HG02759 (cell line): ENCODE results near the gene TIAL1.

ENCODE experiments used
- ATAC-seq: cut with Tn5 transposase; IDR thresholded peaks from one replicate; pipeline ENCODE4 v1.9.1; 2021; ENCODE audit warnings: mild to moderate bottlenecking, moderate library complexity; ENCODE audit not compliant: unreplicated experiment

TIAL1 gene

DNA sequence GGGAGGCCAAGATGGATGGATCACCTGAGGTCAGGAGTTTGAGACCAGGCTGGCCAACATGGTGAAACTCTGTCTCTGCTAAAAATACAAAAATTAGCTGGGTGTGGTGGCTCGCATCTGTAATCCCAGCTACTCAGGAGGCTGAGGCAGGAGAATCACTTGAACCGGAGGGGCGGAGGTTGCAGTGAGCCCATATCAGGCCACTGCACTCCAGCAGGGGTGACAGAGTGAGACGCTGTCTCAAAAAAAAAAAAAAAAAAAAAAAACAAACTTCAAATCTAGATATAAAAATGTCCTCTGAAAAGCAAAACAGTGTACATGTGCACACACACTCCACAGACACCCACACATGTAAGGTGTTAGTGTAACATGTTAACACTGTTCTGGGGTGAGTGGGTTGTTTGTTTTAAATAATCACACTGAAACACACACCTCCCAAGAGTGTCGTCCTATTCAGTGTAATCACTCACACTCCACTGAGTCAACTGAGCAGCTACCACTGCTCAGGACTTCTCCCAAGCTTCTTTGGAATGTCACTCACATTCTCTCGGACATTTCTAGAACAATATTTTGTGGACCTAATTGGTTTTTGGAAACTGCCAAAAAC lies 41.5 kb downstream of the TIAL1 start:
- no peak for ATAC-seq

DNA sequence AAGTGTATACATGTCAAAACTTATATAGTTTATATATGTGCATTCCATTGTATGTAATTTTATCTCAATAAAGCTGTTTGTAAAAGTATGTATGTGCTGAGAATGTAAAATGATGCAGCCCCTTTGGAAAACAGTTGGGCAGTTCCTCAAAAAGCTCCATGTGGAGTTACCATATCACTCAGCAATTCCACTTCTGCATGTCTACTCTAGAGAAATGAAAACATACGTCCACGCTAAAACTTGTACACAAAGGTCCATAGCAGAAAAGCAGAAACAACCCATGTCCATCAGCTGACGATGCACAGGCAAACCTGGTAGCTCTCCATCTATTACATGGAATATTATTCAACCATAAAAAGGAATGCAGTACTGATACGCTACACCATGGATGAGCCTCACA lies 45.9 kb downstream of the TIAL1 start:
- ATAC-seq, result no peak

DNA sequence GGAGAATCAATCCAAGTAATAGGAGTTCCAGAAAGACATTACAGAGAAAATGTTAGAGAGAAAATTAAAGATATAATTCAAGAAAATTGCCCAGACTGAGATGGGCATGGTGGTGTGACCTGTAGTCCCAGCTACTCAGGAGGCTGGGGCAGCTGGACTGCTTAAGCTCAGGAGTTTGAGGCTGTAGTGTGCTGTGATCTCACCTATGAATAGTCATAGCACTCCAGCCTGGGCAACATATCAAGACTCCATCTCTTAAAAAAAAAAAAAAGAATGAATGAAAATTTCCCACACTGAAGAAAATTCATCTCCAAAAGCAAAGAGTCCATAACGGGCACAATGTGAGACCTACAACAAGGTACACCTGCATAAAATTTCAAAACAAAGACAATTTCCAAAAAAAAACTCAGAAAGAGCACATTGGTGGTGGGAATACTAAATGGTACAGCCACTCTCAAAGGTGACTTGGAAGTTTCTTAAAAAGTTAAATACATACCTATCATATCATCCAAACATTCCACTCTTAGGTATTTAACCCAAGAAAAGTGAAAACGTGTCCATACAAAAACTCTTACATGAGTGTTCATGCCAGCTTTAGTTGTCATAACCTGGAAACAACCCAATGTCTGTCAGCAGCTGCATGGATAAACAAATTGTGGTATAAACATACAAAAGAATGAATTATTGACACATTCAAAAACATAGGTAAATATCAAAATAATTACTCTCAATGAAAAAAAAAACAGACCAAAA lies 47.3 kb downstream of the TIAL1 start:
- no peak for ATAC-seq

DNA sequence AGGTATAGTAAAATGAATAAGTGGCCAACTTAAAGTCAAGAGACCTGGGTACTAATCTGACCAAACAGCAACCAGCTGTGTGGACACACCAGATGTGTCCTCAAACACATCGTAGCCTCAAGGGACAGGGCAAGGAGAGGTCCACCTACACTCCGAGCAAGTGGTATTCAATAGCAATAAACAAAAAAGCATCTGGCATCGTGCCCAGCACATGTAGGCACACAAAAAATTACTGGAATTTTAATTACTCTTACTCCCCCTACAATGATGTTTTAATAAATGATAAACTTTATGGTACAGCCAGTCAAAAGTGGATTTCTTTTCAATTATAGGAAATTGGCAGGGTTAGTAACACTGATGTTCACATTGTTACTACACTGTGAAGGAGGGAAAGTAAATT lies 50.8 kb downstream of the TIAL1 start:
- ATAC-seq, result no peak

DNA sequence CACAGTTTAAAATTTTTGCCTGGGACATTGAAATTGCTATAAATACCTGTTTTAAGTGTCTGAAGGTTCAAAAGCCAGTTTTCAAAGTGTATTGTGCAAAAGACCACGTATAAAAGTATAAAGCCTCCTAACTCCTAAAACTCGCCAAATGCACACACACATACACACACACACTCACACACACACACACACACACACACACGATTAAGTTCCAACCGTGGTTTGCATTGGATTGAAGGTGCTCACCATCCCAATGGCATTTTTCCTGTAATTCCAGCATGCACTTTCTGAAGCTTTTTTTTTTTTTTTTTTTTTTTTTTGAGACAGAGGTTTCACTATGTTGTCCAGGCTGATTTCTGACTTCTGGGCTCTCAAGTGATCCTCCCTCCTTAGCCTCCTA lies 51.5 kb downstream of the TIAL1 start:
- no peak for ATAC-seq

DNA sequence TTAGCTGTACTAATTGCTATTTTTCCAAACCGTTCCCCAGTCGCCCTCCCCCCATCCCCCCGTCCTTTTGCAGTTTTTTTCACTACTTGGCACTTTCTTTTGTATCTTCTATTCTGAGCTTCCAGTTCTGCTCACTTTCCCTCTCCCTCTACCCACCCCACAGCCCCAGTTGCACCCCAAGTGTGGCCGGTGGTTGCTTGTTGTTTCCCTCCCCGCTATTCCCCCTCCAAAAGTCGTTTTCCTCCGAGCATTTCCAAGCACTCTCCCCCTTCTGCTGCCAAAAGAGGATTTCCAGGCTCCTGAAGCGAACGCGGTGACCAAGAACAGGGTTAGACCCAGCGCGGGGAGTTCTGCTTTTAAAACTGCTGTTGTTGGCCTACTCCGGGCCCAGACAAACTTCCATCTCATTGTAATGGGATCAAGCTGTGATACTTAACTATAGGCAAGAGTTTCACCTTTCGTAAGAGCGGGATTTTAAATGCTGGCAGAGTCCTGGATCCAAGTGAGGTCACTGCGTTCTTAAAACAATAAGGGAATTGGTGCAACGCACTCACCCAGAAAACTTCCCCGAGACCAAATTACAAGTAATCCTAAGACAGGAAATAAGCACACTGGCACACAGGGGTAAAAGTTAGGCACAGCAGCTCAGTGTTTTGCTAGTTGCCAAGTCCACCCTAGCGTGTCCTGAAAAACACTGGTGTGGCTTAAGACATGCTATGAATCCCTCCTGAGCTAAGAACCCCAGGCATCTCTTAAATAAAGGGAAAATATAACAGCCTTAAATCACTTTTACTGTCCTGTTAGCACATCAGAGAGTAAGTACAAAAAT lies 52.7 kb downstream of the TIAL1 start:
- ATAC-seq, result no peak

DNA sequence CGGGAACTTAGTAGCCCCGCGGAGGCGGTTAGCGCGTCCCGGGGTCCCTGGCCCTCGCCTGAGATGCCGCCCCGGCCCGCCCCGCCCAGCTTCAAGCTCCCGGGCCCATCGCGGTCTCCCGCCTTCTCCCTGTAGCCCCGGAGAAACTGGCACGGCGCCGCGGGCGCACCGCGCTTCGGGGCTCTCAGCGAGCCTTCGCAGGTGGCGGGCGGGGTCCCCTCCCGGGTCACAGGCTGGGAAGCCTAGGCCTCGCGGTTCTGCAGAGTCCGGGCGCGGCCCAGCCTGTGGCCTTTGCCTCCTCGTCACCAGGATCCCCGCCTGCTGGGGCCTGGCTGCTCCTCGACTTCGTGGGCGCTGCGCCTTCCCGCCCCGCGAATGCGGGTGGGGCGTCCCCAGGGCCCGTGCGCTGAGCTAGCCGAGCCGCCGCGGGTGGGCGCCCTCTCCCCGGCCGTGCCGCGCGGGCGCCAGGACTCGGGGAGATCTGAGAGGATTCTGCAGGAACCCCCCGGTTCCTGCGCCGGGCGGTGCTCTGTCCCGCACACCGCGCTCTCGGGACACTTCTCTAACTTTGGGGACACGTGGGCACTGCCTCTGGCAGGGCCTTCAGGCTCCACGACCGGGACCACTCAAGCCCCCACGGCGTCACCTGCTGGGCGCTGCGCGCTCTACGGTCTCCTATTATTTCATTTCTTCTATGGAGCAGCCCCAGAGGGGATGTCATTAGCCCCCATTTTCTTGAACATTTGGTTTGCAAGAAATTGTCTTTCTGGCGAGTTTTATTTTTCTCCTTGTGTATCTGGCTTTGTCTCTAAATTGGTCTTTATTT lies 53.6 kb downstream of the TIAL1 start:
- ATAC-seq, result peak; percentile 45

DNA sequence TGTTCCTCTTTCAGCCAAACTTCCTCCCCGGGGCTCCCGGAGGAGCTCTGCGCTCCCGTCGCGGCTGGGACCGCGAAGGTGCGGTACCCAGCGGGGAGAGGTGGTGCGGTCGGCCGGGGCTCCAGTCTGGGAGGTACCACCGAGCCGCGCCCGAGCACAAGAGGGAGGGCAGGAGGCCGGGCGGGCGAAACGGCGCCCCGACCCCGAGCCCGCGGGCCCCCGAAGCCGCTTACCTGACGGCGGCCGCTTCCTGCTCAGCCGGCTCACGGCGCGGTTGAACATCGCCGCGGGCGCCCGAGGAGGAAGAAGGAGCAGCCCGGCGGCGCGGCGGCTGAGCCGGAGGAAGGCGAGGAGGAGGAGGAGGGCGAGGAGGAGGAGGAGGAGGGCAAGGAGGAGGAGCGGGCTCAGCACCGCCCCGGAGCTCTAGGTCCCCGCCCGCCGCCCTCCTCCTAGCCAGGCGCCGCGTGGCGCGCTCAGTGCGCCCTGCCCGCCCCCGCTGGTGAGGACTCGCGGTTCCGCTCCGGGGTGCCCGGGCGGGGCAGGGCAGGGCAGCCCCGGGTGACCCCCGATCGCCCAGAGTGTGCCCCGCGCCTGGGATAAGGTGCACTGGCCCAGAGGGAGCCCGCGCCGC lies 54.3 kb downstream of the TIAL1 start, which contains the start of gene RGS10:
TSS of gene RGS10 (minus strand) at position 363 of the 631 bp plus-strand sequence. CDS start at position 282, 81 bp downstream.
- ATAC-seq, result peak; percentile 77

DNA sequence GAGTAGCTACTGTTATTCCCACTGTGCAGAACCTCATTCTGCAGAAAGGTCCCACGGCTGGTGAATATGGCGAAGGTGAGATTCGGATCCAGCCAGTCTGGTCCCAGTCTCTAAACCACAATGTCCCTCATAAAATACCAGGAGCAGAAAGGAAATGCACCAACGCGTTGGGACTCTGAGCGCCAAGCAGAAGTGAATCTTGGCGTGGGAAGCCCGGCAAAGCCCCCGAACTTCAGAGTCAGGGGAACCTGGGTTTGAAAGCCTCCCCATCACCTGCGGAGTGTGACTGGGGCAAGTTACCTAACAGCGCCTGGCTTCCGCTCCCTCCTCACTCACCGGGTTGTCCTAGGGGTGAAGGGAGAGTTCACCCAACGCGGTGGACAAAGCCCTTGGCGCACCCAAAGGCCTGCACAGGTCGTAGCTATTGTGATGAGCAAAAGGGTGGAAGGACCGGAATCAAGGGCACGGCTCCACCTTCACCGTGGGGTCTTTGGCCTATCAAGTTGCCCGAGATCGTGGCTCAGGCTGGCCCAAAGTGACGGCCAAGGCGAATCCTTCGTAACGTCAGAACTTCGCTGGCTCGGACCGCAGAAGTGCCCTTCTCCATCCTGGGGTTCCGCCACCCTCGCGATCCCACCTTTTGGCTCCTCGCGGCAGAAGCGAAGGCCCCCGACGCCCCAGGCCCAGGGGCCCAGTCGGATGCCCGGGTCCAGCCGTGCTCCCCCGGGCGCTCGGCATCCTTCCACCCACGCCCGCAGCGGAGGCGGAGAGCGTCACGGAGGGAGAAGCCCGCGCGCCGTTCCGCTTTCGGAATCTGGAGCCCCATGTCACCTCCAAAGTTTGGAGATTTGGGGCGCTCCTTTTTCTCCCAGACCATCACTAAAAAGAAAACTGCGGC lies 55.1 kb downstream of the TIAL1 start:
- peak; percentile 16 for ATAC-seq

DNA sequence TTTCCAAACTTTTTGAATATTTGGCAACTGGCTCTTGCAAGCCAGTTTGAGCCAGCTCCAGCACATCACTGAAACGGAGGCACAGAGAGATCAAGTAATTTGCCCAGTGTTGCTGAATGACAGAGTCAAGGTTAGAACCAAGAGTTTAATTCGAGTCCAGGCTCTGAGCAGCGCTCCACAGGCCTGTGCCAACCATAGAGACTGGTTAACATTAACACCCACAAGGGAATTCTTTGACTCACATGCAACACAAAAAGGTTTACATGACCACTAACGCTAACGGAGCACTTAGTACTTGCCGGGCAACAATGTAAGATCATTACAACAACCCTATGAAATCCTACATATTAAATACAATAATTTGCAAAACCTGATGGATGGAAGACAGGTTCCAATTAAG lies 55.7 kb downstream of the TIAL1 start:
- no peak for ATAC-seq

DNA sequence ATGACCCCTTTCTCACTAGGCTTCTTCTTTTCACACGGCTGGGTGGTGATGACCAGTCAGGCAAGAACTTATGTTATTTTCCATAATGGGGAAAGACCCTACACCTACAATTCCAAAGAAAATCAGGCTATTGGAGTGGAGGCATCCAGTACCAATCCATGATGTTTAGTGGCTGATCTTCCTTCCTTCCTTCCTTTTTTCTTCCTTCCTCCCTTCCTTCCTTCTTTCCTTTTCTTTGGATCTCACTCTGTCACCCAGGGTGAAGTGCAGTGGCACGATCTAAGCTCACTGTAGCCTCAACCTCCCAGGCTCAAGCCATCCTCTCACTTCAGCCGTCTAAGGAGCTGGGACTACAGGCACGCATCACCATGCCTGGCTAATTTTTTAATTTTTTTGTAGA lies 56.7 kb downstream of the TIAL1 start:
- no peak for ATAC-seq

DNA sequence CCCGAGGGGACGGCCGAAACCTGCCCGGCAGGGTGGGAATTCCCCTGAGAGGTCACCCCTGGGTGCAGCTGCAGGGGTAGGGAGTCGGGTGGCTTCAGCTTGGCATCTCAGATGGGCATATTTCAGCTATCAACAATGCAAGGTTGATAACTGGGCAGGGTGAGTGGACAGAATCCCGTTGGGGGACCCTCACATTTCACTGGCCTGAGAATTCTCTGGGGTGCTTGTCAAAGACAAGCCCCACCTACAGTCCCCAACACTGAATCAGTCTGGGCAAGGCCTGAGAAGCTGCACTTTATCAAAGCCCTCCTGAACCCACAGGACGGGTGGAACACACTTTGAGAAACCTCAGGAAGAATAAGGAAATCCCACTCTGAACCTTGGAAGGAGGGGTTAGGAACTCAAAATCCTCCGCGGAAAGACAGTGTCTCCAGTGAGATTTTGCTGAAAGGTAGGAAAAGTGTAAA lies 57.4 kb downstream of the TIAL1 start:
- ATAC-seq, result no peak

DNA sequence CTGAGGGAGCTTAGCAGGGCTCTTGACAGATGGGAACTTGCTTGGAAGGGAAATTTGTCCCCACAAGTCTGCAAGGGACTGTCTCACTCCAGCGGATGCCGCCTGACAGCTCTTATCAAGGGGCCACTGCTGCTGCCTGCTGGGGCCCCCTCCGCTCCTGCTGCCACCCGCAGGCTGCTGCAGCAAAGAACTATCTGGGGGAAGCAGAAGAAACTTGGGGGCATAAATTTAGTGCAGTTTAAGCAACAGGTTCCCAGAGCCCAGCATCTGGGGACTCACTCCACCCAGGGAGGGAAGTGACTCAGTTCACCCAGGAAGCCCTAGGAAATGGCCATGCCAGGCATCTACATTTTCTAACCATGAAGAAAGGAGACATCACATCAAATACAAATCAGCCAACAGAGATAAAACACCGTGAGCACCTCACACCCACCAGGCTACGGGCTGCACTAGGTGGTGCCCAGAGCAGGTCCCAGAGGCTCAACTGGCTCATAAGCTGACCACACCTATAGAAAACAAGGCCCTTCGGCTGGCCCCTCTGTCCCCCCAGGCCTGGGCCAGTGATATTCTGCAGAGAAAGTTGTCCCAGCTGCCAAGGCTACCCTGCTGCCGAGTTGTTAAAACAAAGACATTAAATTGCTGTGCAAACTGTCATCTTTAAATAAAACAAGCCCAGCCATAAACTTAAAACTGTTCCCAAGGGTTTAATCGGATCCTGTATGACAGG lies 58.0 kb downstream of the TIAL1 start:
- no peak for ATAC-seq

DNA sequence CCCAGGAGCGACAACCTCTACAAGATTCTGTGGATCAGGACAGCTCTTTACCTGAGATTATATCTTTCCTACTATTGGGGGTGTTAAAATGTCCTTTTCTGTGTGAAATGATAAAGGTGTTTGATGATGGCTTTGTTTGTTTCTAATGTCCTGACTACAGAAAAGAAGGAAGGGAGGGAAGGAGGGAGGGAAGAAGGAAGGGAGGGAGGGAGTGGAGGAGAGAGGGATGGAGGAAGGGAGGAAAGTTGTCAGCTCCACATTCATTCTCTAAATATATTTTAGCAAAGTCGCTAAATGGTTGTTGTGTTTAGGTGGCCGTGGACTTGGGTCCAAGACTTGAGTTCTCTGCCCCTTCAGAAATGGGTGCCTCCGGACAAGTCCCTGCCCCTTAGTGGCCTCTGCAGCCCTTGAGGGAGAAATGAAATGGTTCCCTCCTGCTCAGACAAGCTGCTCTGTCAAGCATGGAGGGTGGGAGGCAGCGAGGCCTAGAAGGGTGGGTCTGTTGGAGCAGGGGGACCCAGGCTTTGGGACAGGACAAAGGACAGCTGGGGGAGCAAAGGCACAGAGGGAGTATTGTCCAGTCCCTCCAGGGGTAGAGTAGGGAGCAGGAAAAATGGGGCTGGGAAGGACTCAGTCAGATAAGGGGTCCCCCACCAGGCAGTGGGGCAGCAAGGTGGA lies 58.7 kb downstream of the TIAL1 start:
- no peak for ATAC-seq

DNA sequence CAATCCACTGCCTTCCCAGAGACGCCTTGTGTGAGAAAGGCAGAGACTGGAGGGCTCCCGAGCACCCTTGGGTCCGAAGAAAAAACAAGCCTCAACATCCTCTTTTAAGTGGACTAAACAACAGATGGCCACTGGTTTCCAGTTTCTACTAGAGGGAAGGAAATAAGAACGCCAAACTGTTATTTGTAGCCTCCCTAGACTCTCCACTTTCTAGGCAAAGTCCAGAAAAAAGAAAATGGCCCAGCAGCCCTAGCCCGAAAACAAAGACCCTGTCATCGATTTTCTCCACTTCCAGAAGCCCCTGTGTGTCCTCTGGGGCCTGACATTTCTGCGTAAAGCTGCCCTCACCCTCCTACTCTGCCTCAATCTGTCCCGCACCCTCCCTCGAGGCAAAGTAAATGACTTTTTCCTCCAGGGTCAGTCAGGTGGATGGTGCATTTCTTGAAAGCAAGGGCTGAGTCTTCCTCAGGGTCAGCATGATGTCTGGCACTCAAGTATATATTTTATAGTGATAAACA lies 60.2 kb downstream of the TIAL1 start:
- ATAC-seq, result no peak

DNA sequence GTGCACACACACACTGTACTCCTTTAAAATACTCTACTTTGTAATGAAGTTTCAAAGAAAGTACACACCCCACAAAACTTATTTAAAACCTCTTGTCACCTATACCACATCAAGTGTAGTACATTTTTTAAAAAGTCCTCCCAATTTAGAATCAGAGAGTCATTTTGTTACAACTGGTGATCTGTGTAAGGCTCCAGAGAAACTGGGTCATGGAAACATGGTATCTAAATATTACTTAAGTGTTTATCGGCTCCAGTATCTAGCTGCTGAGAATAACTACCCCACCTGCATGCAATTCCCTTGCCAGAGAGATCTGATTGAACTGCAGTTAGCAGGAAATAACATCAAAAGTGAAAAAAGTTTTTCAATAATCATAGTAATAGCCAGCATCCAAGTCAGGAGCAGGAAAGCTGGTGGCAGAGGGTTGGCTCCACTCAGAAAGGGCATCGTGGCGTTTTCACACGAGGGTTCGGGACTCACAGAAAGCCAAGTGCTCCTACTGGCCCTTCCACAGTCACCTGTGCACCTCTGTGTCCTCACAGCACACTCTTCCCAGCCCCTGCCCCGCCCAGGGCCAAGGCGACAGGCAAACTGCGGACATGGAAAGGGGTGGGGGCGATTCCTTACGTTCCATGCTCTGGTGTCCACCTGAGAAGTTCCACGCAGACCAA lies 60.8 kb downstream of the TIAL1 start:
- ATAC-seq, result no peak

DNA sequence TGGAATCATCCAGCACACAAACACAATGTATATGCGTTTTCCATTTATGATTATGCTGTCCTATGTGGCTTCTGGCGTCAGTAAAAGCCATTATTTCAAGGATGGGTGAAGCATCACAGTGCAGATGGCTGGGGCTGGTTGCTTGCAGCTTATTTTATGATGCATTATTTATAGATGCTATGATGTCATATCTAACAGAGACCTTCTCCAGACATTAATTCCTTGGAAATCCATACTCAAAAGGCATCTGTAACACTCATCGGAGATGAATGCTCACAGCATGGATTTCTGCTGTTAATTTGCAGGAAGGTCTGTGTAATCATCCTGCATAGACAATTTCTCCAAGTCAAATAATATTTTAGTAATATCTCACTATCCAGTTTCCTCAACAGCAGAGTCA lies 61.5 kb downstream of the TIAL1 start:
- no peak for ATAC-seq
